OCI-M2 (cell line): ENCODE measurements around the gene TMEM271.

Experiments used
- DNase-seq: peaks from one replicate; lab custom pipeline; 2025; ENCODE audit not compliant: unreplicated experiment; lab: John Stamatoyannopoulos, UW

Gene TMEM271

DNA sequence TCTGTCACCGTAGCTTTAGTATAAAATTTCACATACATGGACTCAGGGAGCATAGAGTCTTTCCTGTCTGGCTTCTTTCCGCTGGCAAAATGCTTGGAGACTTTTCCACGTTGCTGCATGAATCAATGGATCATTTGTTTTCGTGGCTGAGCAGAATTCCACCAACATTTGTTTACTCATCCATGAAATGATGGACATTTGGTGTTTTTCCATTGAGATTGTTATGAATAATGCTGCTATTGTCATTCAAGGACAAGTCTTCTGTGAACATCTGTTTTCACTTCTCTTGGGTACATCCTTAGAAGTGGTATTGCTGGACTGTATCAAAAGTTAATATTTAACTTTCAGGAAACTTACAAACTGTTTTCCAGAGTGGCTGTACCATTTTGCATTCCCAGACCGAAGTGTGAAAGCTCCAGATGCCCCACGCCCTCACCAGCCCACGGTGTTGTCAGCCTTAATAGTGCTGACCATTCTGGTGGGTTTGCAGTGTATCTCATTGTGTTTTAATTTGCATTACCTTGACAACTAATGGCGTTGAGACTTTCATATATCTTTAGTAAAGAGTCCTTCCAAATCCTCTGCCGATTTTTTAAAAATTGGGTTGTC is 5.8 kb upstream of the TMEM271 start:
- DNase-seq = no peak

DNA sequence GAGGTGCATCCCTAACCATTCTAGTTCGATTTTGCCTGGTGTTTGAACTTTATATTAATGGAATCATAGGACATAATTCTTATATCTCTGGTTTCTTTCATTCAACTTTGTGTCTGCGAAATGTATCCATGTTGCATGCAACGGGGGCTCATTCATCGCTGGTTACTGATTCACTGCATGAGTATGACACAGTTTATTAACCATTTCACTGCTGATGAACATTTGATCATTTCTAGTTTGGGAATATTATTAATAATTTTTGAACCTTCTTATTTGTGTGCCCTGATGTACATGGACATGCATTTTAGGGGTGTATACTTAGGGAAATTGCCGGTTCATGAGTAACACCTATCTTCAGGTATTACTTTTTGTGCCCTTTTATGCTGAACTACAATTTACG is 5.1 kb upstream of the TMEM271 start:
- no peak for DNase-seq

DNA sequence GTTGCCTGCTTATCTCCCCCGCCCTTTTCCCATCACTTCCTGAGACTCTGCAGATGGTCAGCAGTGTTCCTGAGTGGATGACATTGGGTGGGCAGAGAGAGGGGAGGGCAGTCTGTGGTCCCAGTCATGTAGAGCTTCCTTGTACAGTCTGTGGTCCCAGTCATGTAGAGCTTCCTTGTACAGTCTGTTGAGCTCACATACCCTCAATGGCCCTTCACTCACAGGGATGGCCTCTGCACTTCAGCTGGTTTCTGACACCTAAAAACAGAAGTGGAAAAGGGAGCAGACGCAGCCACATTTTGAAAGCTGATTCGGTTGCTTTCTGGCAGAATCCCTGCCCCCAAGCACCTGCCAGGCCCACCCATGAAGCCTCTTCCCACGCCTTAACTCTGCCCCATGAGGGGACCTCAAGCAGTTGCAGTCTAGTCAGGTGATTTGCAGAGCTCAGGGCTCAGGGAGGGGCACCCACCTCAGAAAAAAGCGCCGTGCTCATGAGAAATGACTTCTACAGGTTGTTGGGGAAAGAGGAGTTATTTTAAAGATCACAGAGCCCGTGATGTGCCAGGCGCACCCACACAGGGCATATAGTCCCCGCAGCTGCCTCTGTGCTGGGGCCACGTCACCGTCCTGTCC is 3.6 kb upstream of the TMEM271 start:
- DNase-seq = no peak

DNA sequence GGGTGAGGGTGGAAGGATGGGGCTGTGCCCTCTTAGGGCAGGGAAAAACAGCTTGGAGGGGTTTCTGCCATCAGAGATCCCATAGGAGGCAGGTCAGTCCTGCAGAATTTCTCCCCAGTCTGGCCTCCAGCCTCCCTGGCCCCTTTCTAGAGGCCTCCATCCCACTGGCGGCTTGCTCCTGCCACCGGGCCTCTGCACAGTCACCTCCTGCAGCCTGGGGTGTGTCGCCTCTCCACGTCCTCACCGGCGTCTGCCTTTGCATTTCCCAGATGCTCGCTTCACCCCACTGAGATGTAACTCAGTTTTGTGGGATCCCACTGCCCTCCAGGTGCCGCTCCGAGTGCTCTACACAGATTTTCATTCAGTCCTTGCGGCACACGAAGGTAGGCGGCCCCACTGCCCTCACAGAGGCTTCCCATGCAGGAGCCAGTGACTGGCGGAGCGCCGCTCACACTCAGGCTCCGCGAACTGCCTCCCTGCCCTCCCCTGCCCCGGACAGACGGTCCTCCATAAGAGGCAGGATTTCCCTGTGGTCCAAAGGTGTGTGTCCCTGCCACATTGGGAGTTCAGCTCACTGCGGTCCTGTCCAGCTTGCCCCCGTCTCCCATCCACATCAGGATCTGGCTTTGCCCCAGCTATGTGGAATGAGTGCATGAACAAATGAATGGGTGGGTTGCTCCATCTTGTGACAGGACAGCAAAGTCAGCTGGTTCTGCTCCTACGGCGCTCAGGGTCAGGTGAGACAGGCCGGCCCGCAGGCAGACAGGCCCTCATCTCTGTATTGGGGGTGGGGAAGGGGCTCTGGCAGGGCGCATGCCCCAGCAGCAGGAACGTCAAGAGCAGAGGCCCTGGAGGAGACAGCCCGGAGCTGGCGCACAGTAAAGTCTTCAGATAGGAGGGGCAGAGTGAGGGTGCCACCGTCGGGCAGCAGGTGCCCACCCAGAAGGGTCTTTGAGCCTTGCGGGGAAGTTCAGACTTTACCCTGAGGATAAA is 2.7 kb upstream of the TMEM271 start:
- DNase-seq = no peak

DNA sequence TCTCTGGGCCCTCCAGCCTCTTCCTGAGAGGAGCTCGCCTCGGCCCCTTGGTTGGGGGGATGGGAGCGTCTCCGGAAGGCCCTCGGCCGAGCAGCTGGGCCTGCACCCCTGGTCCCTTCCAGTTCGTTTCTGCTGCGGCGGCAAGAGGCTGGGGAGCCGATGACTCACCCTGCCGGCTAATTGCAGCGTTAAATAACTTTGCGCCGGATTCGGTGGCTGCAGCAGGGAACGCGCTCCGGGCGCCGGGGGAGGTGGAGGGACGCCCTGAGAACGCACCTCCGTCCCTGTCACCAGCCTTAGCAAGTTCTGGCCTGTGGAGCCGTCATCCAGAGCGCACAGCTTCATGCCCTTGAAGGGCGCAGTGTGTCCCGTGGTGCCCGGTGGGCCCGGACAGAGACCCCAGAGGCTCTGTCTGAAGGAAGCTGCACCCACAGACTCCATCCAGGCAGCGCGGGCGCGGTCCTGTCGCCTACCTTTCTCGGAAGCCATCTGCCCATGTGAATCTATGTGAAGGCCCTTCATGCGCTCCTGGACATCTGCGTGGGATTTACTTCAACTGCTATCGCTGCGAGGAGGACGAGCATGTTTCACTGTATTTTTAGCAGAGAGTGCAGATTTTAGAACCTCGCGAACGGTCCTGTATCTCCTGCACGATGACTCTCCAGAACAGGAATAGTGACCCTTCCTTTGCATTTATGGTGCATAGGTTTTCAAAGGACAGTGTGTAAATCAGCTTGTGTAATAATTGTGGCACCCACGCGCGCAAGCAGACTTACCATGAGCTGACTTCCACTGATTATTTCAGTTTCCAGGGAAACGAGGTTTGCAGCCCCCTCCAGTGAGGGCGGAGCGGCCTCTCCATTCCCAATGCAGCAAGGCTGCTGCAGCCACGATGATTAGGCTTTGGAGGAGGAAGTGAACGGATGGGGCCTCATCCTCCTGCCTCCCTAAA is 1.7 kb upstream of the TMEM271 start:
- DNase-seq = no peak

DNA sequence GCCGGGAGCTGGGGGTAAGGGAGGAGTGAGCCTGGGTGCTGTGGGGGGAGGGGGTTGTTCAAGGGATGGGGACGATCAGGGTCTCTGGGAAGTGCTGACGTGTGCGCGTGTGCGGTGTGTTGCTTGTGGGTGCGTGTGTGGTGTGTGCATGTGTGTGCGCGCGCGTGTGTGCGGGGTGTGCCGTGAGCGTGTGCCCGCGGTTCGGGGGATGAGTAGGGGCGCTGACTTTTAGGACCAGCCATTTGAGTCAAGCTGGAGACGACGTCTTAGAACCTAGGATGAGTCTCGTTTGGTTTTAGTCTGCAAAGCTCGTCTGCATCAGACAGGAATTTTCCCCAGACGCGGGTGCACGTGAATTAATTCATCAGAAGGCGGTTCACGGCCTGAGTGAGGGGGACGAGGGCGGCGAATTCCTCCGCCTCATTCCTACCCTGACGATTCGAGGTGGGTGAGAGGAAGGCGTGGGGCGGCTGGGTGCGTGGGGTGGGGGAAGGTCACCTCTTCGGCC is 950 bp upstream of the TMEM271 start:
- no peak for DNase-seq

DNA sequence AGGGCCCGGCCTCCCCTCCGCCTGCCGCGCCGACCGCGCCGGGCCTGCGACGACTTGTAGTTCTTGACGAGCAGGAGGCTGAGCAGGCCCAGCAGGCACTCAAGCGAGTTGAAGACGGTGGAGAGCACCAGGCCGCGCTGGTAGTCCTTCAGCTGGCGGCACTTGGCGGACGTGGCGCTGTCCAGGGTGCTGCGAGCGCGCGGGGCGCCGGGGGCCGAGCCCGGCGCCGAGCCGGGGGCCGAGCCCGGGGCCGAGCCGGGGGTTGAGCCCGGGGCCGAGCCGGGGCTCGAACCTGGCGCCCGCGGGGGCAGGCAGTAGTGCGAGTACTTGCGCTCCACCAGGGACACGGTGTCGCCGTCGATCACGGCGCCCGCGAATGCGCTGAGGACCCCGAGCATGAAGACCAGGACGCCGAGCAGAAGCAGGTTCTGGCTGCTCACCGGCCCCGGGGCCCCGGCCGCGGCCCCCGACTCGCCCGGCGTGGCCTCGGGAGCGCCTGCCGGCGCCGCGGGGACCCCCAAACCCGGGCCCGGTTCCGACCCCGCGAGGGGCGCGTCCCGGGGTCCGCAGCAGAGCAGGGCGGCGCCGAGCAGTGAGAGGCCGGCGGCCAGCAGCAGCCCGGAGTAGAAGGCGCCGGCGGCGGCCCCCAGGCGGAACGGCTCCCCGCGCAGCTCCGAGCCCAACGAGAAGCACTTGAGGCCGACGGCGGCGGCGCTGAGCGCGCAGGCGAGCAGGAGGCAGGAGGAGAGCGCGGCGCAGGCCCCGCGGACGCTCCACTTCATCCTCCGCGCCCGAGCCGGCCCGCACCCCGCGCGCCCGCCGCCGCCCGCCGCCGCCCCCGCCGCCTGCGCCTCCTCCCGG is 584 bp downstream of the TMEM271 start:
- no peak for DNase-seq

DNA sequence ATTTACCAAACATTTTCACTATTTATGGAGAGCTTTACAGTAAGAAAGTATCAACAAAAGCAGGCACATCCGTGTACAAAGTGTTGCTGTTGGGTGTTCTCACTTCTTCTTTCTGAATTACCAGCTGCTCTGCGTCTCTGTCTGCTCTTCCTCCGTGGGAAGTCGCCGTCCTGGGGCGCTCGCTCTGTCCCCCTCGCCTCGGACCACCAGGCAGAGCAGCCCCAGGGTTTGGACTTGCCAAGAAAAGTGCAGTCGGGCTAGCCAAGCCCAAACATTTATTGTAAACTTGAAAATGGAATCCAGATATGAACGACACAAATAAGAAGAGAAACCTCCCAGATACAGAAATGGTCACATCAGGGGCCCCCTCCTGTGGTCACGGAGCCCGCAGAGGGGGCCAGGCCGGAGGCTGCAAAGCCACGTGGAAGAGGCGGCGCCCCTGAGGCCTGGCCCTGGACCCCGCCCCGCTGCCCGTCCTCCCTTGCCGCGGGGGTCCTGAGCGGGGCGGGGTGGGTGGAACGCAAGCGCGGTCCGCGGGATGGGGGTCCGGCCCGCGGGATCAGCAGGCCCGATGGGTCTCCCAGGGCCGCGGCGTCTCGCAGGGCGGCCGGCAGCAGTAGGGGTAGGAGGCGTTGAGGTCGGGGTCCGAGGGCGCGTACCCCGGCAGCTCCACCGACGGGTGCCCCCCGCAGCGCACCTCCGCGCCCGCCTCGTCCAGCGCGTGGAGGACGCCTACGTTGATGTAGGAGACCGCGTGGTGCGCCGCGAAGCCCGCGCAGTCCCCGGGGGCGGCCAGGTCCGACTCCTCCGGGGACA is 1.5 kb downstream of the TMEM271 start:
- no peak for DNase-seq

DNA sequence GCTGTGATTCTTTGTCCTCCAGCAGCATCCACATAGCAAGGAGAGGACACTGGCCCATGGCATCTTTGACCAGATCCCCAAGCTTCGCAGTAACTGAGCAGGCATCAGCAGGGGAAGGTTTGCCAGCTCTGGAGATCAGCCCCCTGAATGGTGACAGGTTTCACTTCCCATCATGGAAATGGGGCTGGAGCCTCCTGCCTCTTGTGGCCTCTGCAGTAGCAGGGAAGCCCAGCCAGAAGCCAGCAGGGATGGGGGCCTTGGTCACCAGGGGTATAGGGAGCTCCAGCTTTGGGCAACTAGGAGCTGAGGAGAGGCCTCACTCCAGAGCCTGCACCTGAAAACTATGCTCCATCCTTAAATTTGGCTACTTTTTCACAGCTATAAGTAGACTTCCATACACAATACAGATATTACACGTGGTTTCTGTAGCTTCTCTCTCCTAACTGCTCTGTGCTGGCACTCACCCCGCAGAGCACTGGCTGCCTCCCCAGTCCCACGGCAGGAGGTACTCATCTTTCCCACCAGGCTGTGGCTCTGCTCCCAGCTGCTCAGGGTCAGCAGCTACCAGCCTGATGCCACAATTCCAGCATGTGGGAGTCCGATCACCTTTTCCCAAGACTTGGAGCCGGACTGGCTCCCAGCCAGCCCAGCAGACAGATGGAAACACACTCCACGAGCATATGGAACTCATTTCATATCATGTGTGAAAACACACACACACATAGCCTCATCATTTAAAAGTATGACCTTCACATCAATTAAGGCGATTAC is 2.8 kb downstream of the TMEM271 start:
- no peak for DNase-seq

DNA sequence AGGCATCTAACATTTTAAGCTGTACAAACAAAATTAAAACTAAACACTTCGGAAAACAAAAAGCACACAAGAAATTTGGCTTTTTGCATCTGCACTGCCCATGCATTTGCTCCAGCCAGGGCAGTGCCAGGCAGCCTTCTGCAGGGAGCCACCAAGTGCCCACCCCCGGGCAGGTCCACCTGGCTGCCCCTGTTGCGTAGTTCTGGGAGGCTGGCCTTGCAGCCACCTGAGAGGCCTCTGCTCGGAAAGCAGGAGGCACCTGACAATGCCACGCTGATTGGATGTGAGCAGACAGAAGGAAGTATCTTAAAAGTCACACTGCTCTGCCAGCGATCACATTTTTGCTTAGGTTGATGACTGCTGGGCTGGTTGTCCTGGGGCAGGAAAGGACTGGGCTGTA is 3.5 kb downstream of the TMEM271 start:
- DNase-seq = no peak

DNA sequence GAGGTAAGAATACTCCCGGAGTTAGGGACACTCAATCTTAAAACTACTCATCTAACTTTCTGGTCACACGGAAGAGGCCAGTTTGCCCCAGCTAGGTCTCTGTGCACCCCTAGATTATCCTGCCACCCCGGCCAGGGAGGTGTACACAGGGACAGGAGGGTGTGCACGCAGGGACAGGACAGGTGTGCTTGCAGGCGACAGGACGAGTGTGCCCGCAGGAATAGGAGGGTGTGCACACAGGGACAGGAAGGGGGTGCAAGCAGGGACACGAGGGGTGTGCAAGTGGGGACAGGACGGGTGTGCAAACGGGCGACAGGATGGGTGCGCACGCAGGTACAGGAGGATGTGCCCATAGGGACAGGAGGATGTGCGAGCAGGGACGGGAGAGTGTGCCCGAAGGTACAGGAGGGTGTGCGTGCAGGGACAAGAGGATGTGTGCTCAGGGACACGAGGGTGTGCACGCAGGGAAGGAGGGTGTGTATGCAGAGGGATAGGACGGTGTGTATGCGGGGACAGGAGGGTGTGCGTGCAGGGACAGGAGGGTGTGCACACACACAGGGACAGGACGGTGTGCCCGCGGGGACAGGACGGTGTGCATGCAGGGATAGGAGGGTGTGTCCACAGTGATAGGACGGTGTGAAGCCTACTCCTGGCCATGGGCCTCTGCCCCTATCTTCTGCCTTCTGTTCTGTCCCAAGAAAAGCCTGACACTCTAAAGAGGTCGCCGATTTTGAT is 4.1 kb downstream of the TMEM271 start:
- DNase-seq = no peak

DNA sequence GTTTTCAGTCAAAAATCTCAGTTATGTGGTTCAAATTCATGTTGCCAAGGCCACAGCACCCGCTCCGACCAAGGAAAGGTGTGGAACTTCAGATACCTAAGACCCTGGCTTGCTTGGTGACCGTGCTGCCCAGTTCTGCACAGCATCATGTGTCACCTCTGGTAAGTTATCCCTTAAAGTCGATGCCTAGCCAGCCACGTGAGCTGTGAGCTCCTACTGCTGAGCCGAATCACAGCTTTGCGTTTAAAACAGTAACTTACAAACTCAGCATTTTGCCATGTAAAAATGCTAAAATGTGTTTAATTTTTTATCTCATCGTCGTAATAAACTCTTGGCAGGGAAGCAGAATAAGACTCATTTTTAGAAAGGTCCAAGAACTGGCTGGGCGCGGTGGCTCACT is 5.3 kb downstream of the TMEM271 start:
- DNase-seq = no peak

DNA sequence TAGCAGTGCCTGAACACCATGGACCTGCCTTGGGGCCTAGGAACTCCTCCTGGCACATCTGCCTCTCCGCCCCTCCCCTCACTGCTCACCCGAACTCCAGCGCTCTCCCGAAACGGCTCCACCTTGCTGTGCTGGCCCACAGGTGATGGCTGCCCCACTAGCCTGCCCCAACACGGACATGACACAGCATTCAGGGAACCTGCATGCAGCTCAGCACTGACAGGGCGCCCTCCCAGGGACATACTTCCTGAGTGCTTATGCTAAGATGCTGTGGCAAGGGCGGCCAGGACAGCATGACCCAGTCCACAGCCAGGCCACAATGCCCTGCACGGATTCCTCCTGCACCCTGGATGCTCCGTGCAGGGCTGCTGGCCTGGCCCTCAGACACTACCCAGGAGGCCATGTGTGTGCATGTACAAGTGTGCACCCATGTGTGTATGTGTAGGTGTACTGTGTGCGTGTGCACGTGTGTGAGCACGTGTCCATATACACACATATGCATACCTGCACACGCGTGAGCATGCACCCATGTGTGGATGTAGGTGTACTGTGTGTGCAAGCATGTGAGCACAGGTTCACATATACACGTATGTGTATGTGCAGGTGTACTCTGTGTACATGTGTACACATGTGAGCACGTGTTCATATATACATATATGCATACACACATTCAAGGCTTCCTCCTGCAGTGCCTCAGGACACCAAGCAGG is 6.0 kb downstream of the TMEM271 start:
- no peak for DNase-seq

DNA sequence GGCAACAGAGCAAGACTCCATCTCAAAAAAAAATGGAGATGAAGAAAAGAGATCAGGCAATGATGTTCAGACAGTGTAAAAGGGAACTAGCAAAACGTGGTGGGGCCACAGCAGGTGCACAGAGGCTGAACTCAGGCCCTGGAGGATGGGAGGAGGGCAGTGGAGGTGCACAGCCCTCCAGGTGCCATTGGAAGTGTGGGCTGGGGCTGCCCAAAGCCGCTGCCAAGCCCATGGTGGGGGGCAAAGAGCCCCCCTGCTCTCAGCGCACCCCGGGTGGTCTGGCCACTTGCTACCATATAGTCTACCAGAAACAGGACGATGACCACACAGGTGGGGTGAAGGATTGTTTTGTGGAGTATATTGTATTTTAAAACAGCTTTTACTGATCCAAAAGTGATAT is 7.1 kb downstream of the TMEM271 start:
- DNase-seq = no peak

DNA sequence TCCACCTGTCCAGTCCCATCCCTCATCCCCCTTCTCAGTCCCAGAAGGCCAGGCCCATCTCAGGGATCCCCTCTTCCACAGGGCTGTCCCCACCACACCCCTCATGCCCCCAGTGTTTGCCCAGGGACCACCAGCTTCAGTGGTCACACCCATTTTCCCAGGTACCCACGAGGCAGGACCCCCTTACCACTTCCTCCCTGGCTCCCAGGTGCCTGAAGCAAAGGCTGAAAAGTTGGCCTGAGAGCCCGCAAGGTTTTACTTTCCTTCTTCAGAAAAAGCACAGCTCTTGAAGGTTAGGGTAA is 7.8 kb downstream of the TMEM271 start:
- no peak for DNase-seq

DNA sequence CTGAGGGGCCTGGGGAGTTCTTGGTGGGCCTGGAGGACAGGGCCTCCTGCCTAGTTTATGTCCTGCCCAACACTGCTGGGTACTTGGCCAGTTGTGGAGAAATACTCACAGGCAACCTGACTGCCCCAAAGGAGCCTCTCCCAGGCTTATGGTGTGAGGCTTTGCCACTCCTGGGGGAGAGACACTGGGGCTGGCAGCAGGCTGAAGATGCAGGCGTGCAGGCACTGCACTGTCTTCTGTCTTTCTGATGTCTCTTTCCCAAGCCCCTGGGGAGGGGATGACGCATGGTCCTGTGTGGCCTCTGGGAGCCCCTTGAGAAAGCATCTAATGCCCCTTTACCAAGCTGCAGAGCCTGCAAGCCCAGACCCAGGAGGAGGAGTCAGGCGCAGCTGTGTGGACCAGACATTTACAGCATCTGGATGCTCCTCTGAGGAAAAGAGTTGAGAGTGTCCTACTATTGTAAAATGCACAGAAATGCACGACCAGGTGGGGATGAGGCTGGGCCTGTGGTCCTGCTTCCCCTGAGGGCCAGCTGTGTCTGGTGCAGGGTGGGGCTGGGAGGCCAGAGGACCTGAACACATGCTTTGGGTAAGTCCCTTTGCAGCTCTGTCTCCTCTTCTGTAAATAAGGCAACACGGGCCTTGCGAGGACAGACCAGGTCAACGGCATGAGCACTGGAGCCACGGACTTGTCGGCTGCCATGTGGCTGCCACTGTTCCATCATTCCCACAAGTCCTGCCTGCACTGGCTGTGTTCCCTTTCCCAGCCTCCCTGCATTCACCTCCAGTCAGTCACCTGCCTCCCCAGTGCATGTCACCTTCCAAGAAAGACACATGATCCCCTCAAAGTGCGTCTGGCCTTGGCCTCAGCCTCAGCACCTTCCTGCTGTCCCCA is 8.4 kb downstream of the TMEM271 start:
- DNase-seq = no peak
